IPS-18a (cell line): ENCODE measurements around the gene EIF4A3.

Source experiments
- H3K27ac ChIP-seq: one replicate; pipeline ENCODE4 v1.5.1; 2013; ENCODE audit warnings: low read length
- H3K27me3 ChIP-seq: one replicate; pipeline ENCODE4 v1.6.1; 2013; ENCODE audit warnings: mild to moderate bottlenecking, low read length; ENCODE audit not compliant: control insufficient read depth, insufficient read depth
- H3K36me3 ChIP-seq: one replicate; pipeline ENCODE4 v1.6.1; 2013; ENCODE audit warnings: low read depth, low read length; ENCODE audit not compliant: control insufficient read depth
- H3K4me1 ChIP-seq: one replicate; pipeline ENCODE4 v1.6.1; 2013; ENCODE audit warnings: low read depth, low read length; ENCODE audit not compliant: control insufficient read depth
- H3K4me3 ChIP-seq: one replicate; pipeline ENCODE4 v1.5.1; 2013; ENCODE audit warnings: low read length
- H3K9ac ChIP-seq: one replicate; pipeline ENCODE4 v1.6.1; 2013; ENCODE audit warnings: mild to moderate bottlenecking, low read length, moderate library complexity
- H3K9me3 ChIP-seq: one replicate; pipeline ENCODE4 v1.6.1; 2013; ENCODE audit warnings: low read depth, low read length; ENCODE audit not compliant: control insufficient read depth

EIF4A3 gene

DNA sequence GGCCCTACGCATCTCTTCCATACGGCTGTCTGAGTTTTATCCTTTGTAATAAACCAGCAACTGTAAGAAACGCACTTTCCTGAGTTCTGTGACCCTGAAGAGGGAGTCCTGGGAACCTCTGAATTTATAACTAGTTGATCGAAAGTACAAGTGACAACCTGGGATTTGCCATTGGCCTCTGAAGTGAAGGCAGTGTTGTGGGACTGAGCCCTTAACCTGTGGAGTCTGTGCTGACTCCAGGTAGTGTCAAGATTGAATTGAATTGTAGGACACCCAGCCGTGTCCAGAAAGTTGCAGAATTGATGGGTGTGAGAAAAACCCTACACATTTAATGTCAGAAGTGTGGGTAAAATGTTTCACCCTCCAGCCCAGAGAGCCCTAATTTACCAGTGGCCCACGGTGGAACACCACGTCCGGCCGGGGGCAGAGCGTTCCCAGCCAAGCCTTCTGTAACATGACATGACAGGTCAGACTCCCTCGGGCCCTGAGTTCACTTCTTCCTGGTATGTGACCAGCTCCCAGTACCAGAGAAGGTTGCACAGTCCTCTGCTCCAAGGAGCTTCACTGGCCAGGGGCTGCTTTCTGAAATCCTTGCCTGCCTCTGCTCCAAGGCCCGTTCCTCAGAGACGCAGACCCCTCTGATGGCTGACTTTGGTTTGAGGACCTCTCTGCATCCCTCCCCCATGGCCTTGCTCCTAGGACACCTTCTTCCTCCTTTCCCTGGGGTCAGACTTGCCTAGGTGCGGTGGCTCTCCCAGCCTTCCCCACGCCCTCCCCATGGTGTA is 44.1 kb downstream of the EIF4A3 start:
- Histone ChIP-seq H3K4me3 (peak overlapping the region; percentile 86), H3K27me3 (peaks cover 10% of the 10 kb centered on the region), H3K9ac (peak overlapping the region; percentile 58), H3K9me3 (no peaks in the 10 kb centered on the region), H3K27ac (no peak overlapping the region), H3K4me1 (peaks cover 3% of the 10 kb centered on the region), H3K36me3 (no peaks in the 10 kb centered on the region)

DNA sequence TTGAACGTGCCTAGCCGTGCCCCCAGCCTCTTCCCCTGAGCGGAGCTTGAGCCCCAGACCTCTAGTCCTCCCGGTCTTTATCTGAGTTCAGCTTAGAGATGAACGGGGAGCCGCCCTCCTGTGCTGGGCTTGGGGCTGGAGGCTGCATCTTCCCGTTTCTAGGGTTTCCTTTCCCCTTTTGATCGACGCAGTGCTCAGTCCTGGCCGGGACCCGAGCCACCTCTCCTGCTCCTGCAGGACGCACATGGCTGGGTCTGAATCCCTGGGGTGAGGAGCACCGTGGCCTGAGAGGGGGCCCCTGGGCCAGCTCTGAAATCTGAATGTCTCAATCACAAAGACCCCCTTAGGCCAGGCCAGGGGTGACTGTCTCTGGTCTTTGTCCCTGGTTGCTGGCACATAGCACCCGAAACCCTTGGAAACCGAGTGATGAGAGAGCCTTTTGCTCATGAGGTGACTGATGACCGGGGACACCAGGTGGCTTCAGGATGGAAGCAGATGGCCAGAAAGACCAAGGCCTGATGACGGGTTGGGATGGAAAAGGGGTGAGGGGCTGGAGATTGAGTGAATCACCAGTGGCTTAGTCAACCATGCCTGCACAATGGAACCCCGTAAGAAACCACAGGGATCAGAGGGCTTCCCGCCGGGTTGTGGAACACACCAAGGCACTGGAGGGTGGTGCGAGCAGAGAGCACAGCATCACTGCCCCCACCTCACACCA is 44.8 kb downstream of the EIF4A3 start:
- H3K4me3 ChIP-seq: peak overlapping the region; percentile 86
- H3K9ac ChIP-seq: peak overlapping the region; percentile 58
- no peaks in the 10 kb centered on the region for H3K9me3 ChIP-seq
- peaks cover 10% of the 10 kb centered on the region for H3K27me3 ChIP-seq
- H3K27ac ChIP-seq: no peak overlapping the region
- peaks cover 3% of the 10 kb centered on the region for H3K4me1 ChIP-seq
- H3K36me3 ChIP-seq: no peaks in the 10 kb centered on the region

DNA sequence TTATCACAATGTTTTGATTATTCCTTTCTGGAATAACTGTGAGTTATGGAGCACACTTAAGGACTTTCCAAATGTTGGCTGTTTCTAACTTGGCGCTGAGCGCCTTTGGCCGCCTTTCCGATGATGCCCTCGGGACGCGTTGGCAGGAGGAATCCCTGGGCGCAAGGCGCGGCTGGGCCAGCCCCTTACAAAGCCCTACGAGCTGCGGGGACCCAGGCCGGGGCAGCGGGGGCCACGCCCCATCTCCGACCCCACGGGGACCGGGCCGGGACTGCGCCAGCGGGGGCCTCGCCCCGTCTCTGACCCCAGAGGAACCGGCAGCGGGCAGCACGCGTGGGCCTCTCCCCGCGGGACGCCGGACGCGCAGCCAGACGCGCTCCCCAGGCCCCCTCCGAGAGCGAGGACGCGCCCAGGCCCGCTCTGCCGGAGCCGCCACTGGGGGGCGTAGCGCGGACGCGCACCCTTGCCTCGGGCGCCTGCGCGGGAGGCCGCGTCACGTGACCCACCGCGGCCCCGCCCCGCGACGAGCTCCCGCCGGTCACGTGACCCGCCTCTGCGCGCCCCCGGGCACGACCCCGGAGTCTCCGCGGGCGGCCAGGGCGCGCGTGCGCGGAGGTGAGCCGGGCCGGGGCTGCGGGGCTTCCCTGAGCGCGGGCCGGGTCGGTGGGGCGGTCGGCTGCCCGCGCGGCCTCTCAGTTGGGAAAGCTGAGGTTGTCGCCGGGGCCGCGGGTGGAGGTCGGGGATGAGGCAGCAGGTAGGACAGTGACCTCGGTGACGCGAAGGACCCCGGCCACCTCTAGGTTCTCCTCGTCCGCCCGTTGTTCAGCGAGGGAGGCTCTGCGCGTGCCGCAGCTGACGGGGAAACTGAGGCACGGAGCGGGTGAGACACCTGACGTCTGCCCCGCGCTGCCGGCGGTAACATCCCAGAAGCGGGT is 45.6 kb downstream of the EIF4A3 start, which contains the start of gene GAA:
TSS of gene GAA (plus strand) at position 571 of the 935 bp plus-strand sequence. CDS start 3,006 bp downstream, outside the sequence.
- no peak within 1 kb of the TSS for H3K27ac ChIP-seq
- peak within 1 kb of the TSS; percentile 86 for H3K4me3 ChIP-seq
- peak within 1 kb of the TSS; percentile 58 for H3K9ac ChIP-seq
- peaks cover 3% of the 10 kb centered on the region for H3K4me1 ChIP-seq
- peaks cover 10% of the 10 kb centered on the region for H3K27me3 ChIP-seq
- H3K9me3 ChIP-seq: no peaks in the 10 kb centered on the region
- H3K36me3 ChIP-seq: no peaks in the 10 kb centered on the region

DNA sequence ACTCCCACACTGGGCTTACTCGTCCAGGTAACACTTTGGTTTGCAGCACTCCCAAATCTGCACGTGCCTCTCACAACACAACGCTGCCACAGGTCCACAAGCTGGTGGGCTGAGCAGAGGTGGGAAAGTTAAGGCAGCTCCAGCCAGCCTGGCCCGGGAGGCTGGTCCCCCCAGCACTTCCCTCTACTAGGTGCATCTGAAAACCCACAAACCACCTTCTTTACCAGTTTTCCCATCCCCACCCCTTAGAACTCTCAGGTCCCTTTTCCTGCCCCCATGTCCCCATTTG is 46.9 kb downstream of the EIF4A3 start:
- Histone ChIP-seq H3K9ac (no peak overlapping the region), H3K36me3 (no peaks in the 10 kb centered on the region), H3K27ac (no peak overlapping the region), H3K27me3 (peaks cover 10% of the 10 kb centered on the region), H3K9me3 (no peaks in the 10 kb centered on the region), H3K4me1 (peaks cover 3% of the 10 kb centered on the region), H3K4me3 (no peak overlapping the region)

DNA sequence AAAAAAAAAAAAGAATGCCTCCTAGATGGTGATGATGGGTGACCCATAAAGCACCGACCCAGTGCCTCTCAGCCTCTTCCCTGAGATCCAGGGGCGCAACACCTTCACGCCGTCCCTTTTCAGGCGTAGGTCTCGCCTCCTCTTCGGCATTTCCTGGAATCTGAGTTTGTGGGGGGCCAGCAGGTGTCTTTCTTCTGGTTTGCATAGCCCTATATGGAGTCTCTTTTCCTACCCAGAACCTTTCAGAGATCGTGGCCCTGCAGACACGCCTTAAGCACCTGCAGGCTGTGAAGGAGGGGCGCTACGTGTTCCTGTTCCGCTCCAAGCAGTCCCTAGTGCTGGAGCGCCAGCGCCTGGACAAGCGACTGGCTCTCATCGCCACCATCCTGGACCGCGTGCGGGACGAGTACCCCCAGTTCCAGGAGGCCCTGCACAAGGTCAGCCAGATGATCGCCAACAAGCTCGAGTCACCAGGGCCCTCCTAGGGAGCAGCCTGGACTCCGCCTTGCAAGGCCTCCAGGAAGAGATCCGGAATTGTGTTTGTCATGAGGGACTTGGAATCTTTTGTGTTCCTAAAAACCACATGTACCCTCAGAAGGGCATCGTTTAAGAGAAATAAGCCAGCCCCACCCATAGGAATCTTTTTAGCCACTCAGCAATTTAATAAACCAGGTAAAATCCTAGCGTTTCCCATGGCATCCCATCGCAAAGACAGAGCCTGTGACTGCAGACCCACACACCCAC is 47.5 kb downstream of the EIF4A3 start:
- peaks cover 3% of the 10 kb centered on the region for H3K4me1 ChIP-seq
- no peak overlapping the region for H3K27ac ChIP-seq
- H3K9me3 ChIP-seq: no peaks in the 10 kb centered on the region
- peaks cover 10% of the 10 kb centered on the region for H3K27me3 ChIP-seq
- no peak overlapping the region for H3K4me3 ChIP-seq
- H3K36me3 ChIP-seq: no peaks in the 10 kb centered on the region
- no peak overlapping the region for H3K9ac ChIP-seq

DNA sequence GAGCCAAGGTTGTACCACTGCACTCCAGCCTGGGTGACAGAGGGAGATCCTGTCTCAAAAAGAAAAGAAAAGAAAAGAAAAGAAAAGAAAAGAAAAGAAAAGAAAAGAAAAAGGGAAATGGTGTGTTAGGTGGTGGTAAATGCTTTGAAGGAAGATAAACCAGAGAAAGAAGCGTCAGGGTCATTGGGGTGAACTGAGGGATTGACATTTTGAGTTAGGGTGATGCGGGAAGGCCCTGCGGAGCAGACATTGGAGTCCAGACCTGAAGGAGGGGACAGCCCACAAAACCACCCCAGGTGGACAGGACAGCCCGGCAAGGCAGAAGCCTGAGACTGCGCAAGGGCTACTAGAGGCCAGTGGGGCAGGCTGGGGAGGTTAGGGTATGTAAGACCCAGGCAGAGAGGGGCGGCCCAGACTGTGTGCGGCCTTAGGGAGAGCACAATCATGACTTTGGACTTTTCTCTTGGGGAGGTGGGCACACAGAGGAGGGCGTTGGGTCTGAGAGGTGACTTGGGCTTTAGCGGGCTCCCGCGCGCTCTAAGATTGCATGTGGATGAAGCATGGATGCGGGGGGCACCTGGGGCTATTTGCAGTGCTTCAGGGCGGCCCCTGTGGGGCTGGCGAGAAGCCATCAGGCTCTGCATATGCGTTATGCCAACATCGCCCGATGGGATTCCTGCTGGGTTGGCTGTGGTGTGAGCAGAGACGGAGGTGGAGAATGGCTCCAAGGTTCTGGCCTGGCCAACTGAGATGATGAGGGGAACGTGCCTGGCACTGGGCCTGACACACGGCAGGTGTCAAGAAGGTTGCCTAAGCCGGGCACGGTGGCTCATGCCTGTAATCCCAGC is 48.9 kb downstream of the EIF4A3 start:
- Histone ChIP-seq H3K27ac (no peak overlapping the region), H3K27me3 (peaks cover 10% of the 10 kb centered on the region), H3K9ac (no peak overlapping the region), H3K9me3 (no peaks in the 10 kb centered on the region), H3K4me1 (peaks cover 3% of the 10 kb centered on the region), H3K4me3 (no peak overlapping the region), H3K36me3 (no peaks in the 10 kb centered on the region)

DNA sequence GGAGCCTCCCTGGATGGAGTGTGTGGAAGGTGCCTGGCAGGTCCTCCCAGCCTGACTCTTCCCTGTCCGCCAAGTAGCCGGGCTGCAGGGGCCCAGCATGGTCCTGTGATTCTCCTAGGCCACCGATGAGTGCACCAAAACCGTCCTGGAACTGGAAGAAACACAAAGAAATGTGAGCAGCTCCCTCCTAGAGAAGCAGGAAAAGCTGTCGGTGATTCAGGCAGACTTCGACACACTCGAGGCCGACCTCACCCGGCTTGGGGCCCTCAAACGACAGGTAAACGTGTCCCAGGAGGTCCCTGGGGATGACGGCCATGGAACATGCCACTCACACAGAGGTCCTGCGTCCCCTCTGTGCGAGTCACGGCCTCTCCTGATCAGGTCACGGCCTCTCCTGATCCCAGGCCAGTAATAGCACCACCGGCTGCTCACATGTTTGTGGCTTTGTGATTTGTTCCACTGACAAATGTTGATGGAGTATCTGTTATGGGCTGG is 49.8 kb downstream of the EIF4A3 start:
- no peaks in the 10 kb centered on the region for H3K36me3 ChIP-seq
- peaks cover 10% of the 10 kb centered on the region for H3K27me3 ChIP-seq
- H3K4me1 ChIP-seq: peaks cover 3% of the 10 kb centered on the region
- H3K4me3 ChIP-seq: no peak overlapping the region
- no peak overlapping the region for H3K27ac ChIP-seq
- H3K9me3 ChIP-seq: no peaks in the 10 kb centered on the region
- H3K9ac ChIP-seq: no peak overlapping the region

DNA sequence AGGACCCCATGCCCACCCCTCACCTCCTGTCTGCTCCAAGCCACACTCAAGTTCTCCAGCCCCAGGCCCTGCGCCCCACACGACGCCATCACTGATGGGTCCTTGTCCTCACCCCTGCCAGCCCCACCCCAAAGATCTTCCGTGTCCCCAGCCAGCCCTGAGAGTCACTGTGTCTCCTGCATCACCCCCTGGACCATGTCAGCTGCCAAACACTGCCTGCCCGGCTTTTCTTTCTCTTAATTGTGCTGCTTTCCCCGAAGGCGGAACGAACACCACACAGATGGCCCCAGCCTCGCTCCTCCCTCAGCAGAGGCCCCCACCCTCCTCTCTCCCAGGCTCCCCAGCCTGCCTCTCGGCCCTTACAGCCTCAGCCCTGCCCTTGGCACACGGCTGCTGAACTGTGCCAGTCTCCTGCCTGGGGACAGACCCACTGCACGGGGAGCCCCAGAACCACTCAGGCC is 50.3 kb downstream of the EIF4A3 start:
- Histone ChIP-seq H3K4me3 (no peak overlapping the region), H3K9me3 (no peaks in the 10 kb centered on the region), H3K4me1 (peaks cover 3% of the 10 kb centered on the region), H3K36me3 (no peaks in the 10 kb centered on the region), H3K27ac (no peak overlapping the region), H3K27me3 (peaks cover 10% of the 10 kb centered on the region), H3K9ac (no peak overlapping the region)

DNA sequence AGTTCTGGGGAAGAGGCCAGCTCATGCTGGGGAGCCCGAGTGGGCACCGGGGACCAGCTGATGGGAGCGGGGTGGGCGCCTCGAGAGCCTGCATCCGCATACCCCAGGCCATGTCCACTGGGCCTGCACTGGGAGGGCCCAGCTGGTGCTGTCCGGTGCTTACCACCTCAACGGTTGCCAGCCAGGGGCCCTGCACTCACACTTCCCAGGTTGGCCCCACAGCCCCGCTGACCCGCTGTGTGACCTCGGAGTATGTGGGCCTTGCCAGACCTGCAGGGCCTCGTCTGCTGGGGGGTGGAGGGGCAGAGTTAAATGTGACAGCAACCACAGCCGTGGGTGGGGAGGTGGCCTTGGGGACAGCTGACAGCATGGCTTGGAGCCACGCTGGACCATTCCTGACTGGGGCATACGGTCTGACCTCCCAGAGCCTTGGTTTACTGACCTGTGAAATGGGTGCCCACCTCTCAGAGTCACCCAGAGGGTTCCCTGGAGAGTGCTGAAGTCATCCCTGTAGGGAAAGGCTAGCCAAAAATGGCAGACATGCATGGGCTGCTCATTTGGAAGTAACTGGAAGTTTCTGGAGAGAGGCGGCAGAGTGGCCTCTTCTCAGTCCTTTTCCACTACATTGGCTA is 51.0 kb downstream of the EIF4A3 start:
- Histone ChIP-seq H3K4me1 (peaks cover 3% of the 10 kb centered on the region), H3K4me3 (no peak overlapping the region)

More for the DNA sequence above, 51.0 kb downstream of the EIF4A3 start:
- Histone ChIP-seq H3K36me3 (no peaks in the 10 kb centered on the region), H3K9ac (no peak overlapping the region), H3K9me3 (no peaks in the 10 kb centered on the region), H3K27me3 (peaks cover 10% of the 10 kb centered on the region), H3K27ac (no peak overlapping the region)
